Esophagus squamous epithelium (tissue), 5 donors: Measurements from ENCODE around the gene COX7B. TPM values are rescaled to one million over a fixed set of nuclear protein-coding genes. Genes with fewer than 3 reads are reported as not detected.

Source experiments
- DNase-seq: peaks from one replicate; lab custom pipeline; 2025; lab: John Stamatoyannopoulos, UW
- H3K27ac ChIP-seq, 4 donors: fragments of 200-600 bp; sonication (generic); one replicate each; pipeline ENCODE4 v1.5.1; 2016 to 2019; ENCODE audit warnings: mild to moderate bottlenecking in 1 of 4
- H3K27me3 ChIP-seq, 4 donors: fragments of 200-600 bp; sonication (generic); 1 replicate in 3 of 4; 2 replicates in 1 of 4; pipeline versions ENCODE4 v1.5.1 to v1.6.0; 2017 to 2021; ENCODE audit warnings: antibody characterized with exemption in 1 of 4
- H3K36me3 ChIP-seq, 3 donors: fragments of 200-600 bp; sonication (generic); one replicate each; pipeline ENCODE4 v1.5.1; 2016 to 2019
- H3K4me1 ChIP-seq, 3 donors: fragments of 200-600 bp; sonication (generic); one replicate each; pipeline ENCODE4 v1.5.1; 2017 to 2019
- H3K4me3 ChIP-seq, 4 donors: fragments of 200-600 bp; sonication (generic); 1 replicate in 3 of 4; 2 replicates in 1 of 4; pipeline ENCODE4 v1.5.1; 2016 to 2019; ENCODE audit warnings: mild to moderate bottlenecking in 2 of 4, moderate library complexity in 1 of 4
- H3K9me3 ChIP-seq, 3 donors: fragments of 200-600 bp; sonication (generic); one replicate each; pipeline ENCODE4 v1.5.1; 2016 to 2019
- CTCF ChIP-seq, 6 experiments: fragments of 450-650 bp in 4 of 6; fragments of 200-600 bp in 2 of 6; sonication (generic) in 2 of 6; IDR thresholded peaks; one replicate each; pipeline ENCODE4 v1.5.1; 2016 to 2019; ENCODE audit warnings: antibody characterized with exemption in 6 of 6, mild to moderate bottlenecking in 4 of 6, moderate library complexity in 4 of 6
- POLR2A ChIP-seq, 4 donors: fragments of 450-650 bp; IDR thresholded peaks; one replicate each; pipeline ENCODE4 v1.6.1; 2017; ENCODE audit warnings: antibody characterized with exemption in 4 of 4, mild to moderate bottlenecking in 4 of 4, moderate library complexity in 3 of 4
- WGBS, 2 donors: methylation state at CpG; one replicate each; pipeline ENCODE4 v1.1.5; 2018; 5-methylcytosine and 5-hydroxymethylcytosine counted together
- intact Hi-C: fragments of 100-400 bp; cut with DNase I; formaldehyde crosslinking; loops from one replicate; pipeline ENCODE4 v1.15.0; 2022
- small RNA-seq, 4 donors: library from RNA; depleted of rRNA; stranded (forward); fragments of <200 nt; gene quantifications; one replicate each; pipeline ENCODE3, GENCODE V24; 2016
- total RNA-seq, 4 donors: library from RNA; depleted of rRNA; stranded (reverse); fragments of >200 nt; gene quantifications; one replicate each; pipeline ENCODE4 v1.1.0, GENCODE V29; 2016
- donor health status: DM: yes; HTN: yes; CAD: no.

COX7B gene
- total RNA-seq, 4 donors from 2014 or later = 557 to 908 (median 740) TPM

GRCh38 chrX:77952173-77952572 is 52.9 kb downstream of the COX7B start:
- WGBS, 2 donors = 50% methylated on average over 1 of the region's 1 CpG
- DNase-seq = no peak
- peaks cover 0 to 26% (median 0%) of the 10 kb centered on the region in 3 donors for H3K4me1 ChIP-seq
- no peak overlapping the region for H3K4me3 ChIP-seq
- no peak for TF ChIP-seq CTCF (IDR thresholded peaks at IDR 0.05)
- no peak for TF ChIP-seq POLR2A (IDR thresholded peaks at IDR 0.05)
- no peaks in the 10 kb centered on the region for H3K27me3 ChIP-seq
- no peaks in the 10 kb centered on the region for H3K9me3 ChIP-seq
- intact Hi-C loops = no loop called here
- no peaks in the 10 kb centered on the region for H3K36me3 ChIP-seq
- no peak overlapping the region for H3K27ac ChIP-seq

- no peak for TF ChIP-seq CTCF (IDR thresholded peaks at IDR 0.05)
- TF ChIP-seq POLR2A (IDR thresholded peaks at IDR 0.05) = no peak
- peaks cover 0 to 26% (median 0%) of the 10 kb centered on the region in 3 donors for H3K4me1 ChIP-seq
Measured at GRCh38 chrX:77953302-77953701, 54.0 kb downstream of the COX7B start.

GRCh38 chrX:77953708-77954107 is 54.4 kb downstream of the COX7B start:
- no peak for DNase-seq
- intact Hi-C loops = no loop called here
- Histone ChIP-seq H3K4me3 (no peak overlapping the region), H3K27ac (peak overlapping the region in 3 of 4 donors; percentile 34 to 59 (median 49)), H3K36me3 (no peaks in the 10 kb centered on the region), H3K4me1 (peaks cover 0 to 26% (median 0%) of the 10 kb centered on the region in 3 donors), H3K27me3 (no peaks in the 10 kb centered on the region), H3K9me3 (no peaks in the 10 kb centered on the region)
- TF ChIP-seq CTCF (IDR thresholded peaks at IDR 0.05) = no peak
- TF ChIP-seq POLR2A (IDR thresholded peaks at IDR 0.05) = no peak
- 35 to 56% methylated on average over 1 of the region's 1 CpG for WGBS, 2 donors

More at GRCh38 chrX:77953302-77953701, 54.0 kb downstream of the COX7B start:
- Histone ChIP-seq H3K4me3 (no peak overlapping the region), H3K27me3 (no peaks in the 10 kb centered on the region), H3K9me3 (no peaks in the 10 kb centered on the region), H3K27ac (peak overlapping the region in 3 of 4 donors; percentile 34 to 59 (median 49)), H3K36me3 (no peaks in the 10 kb centered on the region)
- intact Hi-C loops = no loop called here
- WGBS, 2 donors = 20 to 26% methylated on average over 1 of the region's 1 CpG
- no peak for DNase-seq

Small RNA genes within 50 kb of the gene (small RNA-seq; reads per million reads assigned to genes)
- gene RN7SL460P = 0 reads per million in 4 donors

Other genes starting within 250 kb of the COX7B start
- 10 to 100 TPM; 28.7 to 96.5 (median 36.9) TPM for gene ATRX, start 113.3 kb upstream of the COX7B start, total RNA-seq
- 10 to 100 TPM; 31.0 to 51.2 (median 38.4) TPM for gene MAGT1, start 4.0 kb upstream of the COX7B start, total RNA-seq
- gene ATP7A, start 11.2 kb downstream of the COX7B start, total RNA-seq = 10 to 100 TPM in 3 of 4 donors, 1 to 10 TPM in 1; 9.4 to 14.7 (median 11.1) TPM
- not detected for gene PGAM4, start 70.2 kb downstream of the COX7B start, total RNA-seq
- gene PGK1, start 204.8 kb downstream of the COX7B start, total RNA-seq = 100 to 1,000 TPM; 179 to 377 (median 336) TPM
- 10 to 100 TPM in 3 of 4 donors, 1 to 10 TPM in 1; 6.6 to 25.2 (median 16.5) TPM for gene TAF9B, start 240.2 kb downstream of the COX7B start, total RNA-seq